Left lung (tissue), 14 donors: ENCODE measurements around the gene RBL2. TPM values are rescaled to one million over a fixed set of nuclear protein-coding genes. Genes with fewer than 3 reads are reported as not detected.
"Not testable (repeated sequence)": the region's sequence is repeated elsewhere in the genome, so short reads cannot be mapped to it uniquely, and the experiment has no call there.

ENCODE experiments used
- ATAC-seq: fragments of 200-7000 bp; cut with Tn5 transposase; one replicate; pipeline ENCODE4 v1.9.1; 2020; ENCODE audit warnings: moderate library complexity
- DNase-seq, 4 donors: peaks; one replicate each; pipeline ENCODE4 v3.0.0-alpha.2; 2013 to 2020
- H3K27ac ChIP-seq, 2 donors: fragments of 200-600 bp; sonication (generic) in 1 of 2; one replicate each; pipeline versions ENCODE4 v1.5.0 to v1.8.0; 2020 to 2021
- H3K27me3 ChIP-seq, 2 donors: fragments of 200-600 bp; sonication (generic) in 1 of 2; one replicate each; pipeline versions ENCODE4 v1.5.0 to v1.8.0; 2020 to 2021
- H3K36me3 ChIP-seq, 2 donors: fragments of 200-600 bp; sonication (generic) in 1 of 2; one replicate each; pipeline versions ENCODE4 v1.5.0 to v1.8.0; 2020 to 2021
- H3K4me1 ChIP-seq, 2 donors: fragments of 200-600 bp; one replicate each; pipeline ENCODE4 v1.8.0; 2021
- H3K4me3 ChIP-seq, 2 donors: fragments of 200-600 bp; sonication (generic) in 1 of 2; one replicate each; pipeline versions ENCODE4 v1.5.0 to v1.8.0; 2020 to 2021; ENCODE audit warnings: mild to moderate bottlenecking in 1 of 2
- H3K9me3 ChIP-seq, 2 donors: fragments of 200-600 bp; sonication (generic) in 1 of 2; one replicate each; pipeline versions ENCODE4 v1.5.0 to v1.8.0; 2020 to 2021
- intact Hi-C, 2 donors: fragments of 100-400 bp; cut with DNase I; formaldehyde crosslinking; loops; one replicate each; pipeline versions ENCODE4 v1.11.2 to v1.14.2; 2022
- long read RNA-seq, 12 donors: library from polyadenylated mRNA in 2 of 12; unstranded in 2 of 12; transcript quantifications; one replicate each; pipeline ENCODE4 v2.0.0 and lab custom pipeline, GENCODE V29; 2019 to 2026
- polyA plus RNA-seq, 6 donors: library from polyadenylated mRNA; unstranded; fragments of 120-200 nt; gene quantifications; one replicate each; pipeline ENCODE4 v1.2.1, GENCODE V29; 2013; ENCODE audit not compliant: insufficient read length in 6 of 6
- total RNA-seq, 2 donors: library from RNA; stranded (reverse); fragmentation: NEBNext Ultra II Directional; extraction: Animal tissue kit (Norgen Biotek cat#: 25700); gene quantifications; one replicate each; pipeline ENCODE4 v1.2.1, GENCODE V29; 2021
- TF ChIP-seq, protein P1 (sequence below), 2 donors: fragments of 200-600 bp; sonication (generic) in 1 of 2; IDR thresholded peaks; one replicate each; pipeline versions ENCODE4 v1.5.0 to v1.8.0; 2021; ENCODE audit warnings: antibody characterized with exemption in 2 of 2
- donor health status: DM: no; HTN: yes; CAD: no.
- donor health status: DM: no; HTN: no; CAD: no.

RBL2 gene, protein sequence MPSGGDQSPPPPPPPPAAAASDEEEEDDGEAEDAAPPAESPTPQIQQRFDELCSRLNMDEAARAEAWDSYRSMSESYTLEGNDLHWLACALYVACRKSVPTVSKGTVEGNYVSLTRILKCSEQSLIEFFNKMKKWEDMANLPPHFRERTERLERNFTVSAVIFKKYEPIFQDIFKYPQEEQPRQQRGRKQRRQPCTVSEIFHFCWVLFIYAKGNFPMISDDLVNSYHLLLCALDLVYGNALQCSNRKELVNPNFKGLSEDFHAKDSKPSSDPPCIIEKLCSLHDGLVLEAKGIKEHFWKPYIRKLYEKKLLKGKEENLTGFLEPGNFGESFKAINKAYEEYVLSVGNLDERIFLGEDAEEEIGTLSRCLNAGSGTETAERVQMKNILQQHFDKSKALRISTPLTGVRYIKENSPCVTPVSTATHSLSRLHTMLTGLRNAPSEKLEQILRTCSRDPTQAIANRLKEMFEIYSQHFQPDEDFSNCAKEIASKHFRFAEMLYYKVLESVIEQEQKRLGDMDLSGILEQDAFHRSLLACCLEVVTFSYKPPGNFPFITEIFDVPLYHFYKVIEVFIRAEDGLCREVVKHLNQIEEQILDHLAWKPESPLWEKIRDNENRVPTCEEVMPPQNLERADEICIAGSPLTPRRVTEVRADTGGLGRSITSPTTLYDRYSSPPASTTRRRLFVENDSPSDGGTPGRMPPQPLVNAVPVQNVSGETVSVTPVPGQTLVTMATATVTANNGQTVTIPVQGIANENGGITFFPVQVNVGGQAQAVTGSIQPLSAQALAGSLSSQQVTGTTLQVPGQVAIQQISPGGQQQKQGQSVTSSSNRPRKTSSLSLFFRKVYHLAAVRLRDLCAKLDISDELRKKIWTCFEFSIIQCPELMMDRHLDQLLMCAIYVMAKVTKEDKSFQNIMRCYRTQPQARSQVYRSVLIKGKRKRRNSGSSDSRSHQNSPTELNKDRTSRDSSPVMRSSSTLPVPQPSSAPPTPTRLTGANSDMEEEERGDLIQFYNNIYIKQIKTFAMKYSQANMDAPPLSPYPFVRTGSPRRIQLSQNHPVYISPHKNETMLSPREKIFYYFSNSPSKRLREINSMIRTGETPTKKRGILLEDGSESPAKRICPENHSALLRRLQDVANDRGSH
- 10 to 100 TPM; 62.1 to 67.3 TPM for total RNA-seq
- 100 to 1,000 TPM in 3 of 6 donors, 10 to 100 TPM in 3; 70.0 to 121 (median 101) TPM for polyA plus RNA-seq
- long read RNA-seq, donor 1, partial matches to known transcripts: 35 of 48 reads
- long read RNA-seq, donor 1, other reads (novel, unspliced or antisense): 10 of 48 reads
- long read RNA-seq, donor 2, full-length matches to known transcripts: 3 of 33 reads
- long read RNA-seq, donor 2, partial matches to known transcripts: 30 of 33 reads
- long read RNA-seq, donor 2, other reads (novel, unspliced or antisense): 0 of 33 reads
- long read RNA-seq, donor 3, full-length matches to known transcripts: 6 of 12 reads
- long read RNA-seq, donor 3, partial matches to known transcripts: 6 of 12 reads
- long read RNA-seq, donor 3, other reads (novel, unspliced or antisense): 0 of 12 reads
- long read RNA-seq, donor 4, partial matches to known transcripts: 7 of 8 reads
- long read RNA-seq, donor 4, other reads (novel, unspliced or antisense): 1 of 8 reads
- long read RNA-seq, donor 5, full-length matches to known transcripts: 5 of 148 reads
- long read RNA-seq, donor 5, partial matches to known transcripts: 137 of 148 reads
- long read RNA-seq, donor 5, other reads (novel, unspliced or antisense): 6 of 148 reads
- long read RNA-seq, donor 6, full-length matches to known transcripts: 6 of 24 reads
- long read RNA-seq, donor 6, partial matches to known transcripts: 13 of 24 reads
- long read RNA-seq, donor 6, other reads (novel, unspliced or antisense): 5 of 24 reads
- long read RNA-seq, donor 7, full-length matches to known transcripts: 1 of 8 reads
- long read RNA-seq, donor 7, partial matches to known transcripts: 7 of 8 reads
- long read RNA-seq, donor 7, other reads (novel, unspliced or antisense): 0 of 8 reads
- long read RNA-seq, donor 8, full-length matches to known transcripts: 8 of 40 reads
- long read RNA-seq, donor 8, partial matches to known transcripts: 32 of 40 reads
- long read RNA-seq, donor 8, other reads (novel, unspliced or antisense): 0 of 40 reads
- long read RNA-seq, donor 9: 0 reads
- long read RNA-seq, donor 10, partial matches to known transcripts: 3 of 4 reads
- long read RNA-seq, donor 10, other reads (novel, unspliced or antisense): 1 of 4 reads
- long read RNA-seq, donor 11: 0 reads
- long read RNA-seq, donor 12, full-length matches to known transcripts: 5 of 35 reads
- long read RNA-seq, donor 12, partial matches to known transcripts: 20 of 35 reads
- long read RNA-seq, donor 12, other reads (novel, unspliced or antisense): 10 of 35 reads

DNA sequence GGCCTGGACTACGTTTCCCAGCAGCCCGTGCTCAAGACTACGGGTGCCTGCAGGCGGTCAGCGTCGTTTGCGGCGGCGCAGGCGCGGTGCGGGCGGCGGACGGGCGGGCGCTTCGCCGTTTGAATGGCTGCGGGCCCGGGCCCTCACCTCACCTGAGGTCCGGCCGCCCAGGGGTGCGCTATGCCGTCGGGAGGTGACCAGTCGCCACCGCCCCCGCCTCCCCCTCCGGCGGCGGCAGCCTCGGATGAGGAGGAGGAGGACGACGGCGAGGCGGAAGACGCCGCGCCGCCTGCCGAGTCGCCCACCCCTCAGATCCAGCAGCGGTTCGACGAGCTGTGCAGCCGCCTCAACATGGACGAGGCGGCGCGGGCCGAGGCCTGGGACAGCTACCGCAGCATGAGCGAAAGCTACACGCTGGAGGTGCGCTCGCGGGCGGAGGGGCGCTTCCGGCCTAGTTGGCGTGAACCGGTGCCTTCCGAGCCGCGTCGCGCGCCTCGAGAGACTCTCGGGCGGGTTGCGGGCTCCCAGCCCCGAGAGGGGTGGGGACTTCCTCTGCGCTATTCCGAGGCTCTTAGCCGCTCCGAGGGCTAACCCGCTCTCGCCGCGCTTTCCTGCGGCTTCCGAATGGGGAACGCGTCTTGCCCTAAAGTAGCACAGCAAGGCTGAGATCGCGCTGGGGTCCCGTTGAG lies at the start of gene RBL2:
Gene RBL2, plus strand, starts transcription at position 95 of the 689 bp plus-strand sequence. Its CDS starts 86 bp downstream, at position 181.
- Histone ChIP-seq H3K9me3 (peaks cover 0 to 6% of the 10 kb centered on the region in 2 donors), H3K27me3 (no peaks in the 10 kb centered on the region), H3K27ac (peak within 1 kb of the TSS; percentile 93 to 99), H3K4me3 (peak within 1 kb of the TSS; percentile 95 to 100), H3K4me1 (peaks cover 7 to 32% of the 10 kb centered on the region in 2 donors), H3K36me3 (no peaks in the 10 kb centered on the region)
- DNase-seq: peak; percentile 77 to 96 (median 90)
- TF ChIP-seq, protein P1, sequence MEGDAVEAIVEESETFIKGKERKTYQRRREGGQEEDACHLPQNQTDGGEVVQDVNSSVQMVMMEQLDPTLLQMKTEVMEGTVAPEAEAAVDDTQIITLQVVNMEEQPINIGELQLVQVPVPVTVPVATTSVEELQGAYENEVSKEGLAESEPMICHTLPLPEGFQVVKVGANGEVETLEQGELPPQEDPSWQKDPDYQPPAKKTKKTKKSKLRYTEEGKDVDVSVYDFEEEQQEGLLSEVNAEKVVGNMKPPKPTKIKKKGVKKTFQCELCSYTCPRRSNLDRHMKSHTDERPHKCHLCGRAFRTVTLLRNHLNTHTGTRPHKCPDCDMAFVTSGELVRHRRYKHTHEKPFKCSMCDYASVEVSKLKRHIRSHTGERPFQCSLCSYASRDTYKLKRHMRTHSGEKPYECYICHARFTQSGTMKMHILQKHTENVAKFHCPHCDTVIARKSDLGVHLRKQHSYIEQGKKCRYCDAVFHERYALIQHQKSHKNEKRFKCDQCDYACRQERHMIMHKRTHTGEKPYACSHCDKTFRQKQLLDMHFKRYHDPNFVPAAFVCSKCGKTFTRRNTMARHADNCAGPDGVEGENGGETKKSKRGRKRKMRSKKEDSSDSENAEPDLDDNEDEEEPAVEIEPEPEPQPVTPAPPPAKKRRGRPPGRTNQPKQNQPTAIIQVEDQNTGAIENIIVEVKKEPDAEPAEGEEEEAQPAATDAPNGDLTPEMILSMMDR (IDR thresholded peaks at IDR 0.05): no peak
- peak; percentile 90 for ATAC-seq
- intact Hi-C loops: no loop called here

DNA sequence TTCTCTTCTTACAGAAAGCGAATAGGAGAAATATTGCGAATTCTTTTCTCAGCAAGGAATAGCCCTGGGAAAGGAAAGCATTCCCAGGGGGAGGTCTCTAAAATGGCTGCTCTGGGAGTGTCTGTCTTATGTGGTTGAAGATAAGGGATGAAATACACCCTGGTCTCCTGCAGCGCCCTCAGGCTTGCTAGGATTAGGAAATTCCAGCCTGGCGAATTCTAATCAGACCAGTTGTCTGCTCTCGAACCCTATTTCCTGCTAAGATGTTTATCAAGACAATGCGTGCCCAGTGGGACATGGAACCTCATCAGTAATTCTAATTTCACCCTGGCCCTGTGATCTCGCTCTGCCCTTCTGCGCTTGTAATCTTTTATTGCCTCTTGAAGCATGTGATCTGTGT lies 49.7 kb upstream of the RBL2 start:
- H3K27me3 ChIP-seq, intact Hi-C loops: not testable (repeated sequence)

DNA sequence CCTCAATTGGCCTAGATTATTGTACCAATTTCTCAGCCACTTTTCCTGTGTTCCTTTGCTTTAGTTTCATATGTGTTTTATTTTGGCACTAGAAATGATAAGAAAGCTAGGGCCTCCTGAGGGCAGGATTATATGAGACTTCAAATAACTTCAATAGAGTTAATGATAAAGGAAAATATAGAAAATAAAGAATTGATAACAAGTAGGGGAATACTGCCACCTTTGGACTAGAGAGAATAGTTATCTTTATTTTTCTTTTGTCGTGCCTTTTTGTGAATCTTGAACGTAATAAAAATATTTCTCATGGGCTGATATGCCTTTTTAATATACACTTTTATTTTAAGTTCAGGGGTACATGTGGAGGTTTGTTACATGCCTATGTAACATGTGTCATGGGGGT lies 29.3 kb upstream of the RBL2 start:
- Histone ChIP-seq H3K4me3 (no peak overlapping the region), H3K36me3 (no peaks in the 10 kb centered on the region), H3K27me3 (no peaks in the 10 kb centered on the region), H3K4me1 (no peaks in the 10 kb centered on the region), H3K9me3 (no peaks in the 10 kb centered on the region), H3K27ac (no peak overlapping the region)
- intact Hi-C loops: no loop called here
- ATAC-seq (no peak), DNase-seq (no peak)
- TF ChIP-seq, protein P1 (IDR thresholded peaks at IDR 0.05): no peak

More for the DNA sequence above, 49.7 kb upstream of the RBL2 start:
- DNase-seq, ATAC-seq, H3K4me3 ChIP-seq, H3K4me1 ChIP-seq, H3K36me3 ChIP-seq, H3K27ac ChIP-seq: not testable (repeated sequence)
- peaks cover 0 to 15% of the 10 kb centered on the region in 2 donors for H3K9me3 ChIP-seq

DNA sequence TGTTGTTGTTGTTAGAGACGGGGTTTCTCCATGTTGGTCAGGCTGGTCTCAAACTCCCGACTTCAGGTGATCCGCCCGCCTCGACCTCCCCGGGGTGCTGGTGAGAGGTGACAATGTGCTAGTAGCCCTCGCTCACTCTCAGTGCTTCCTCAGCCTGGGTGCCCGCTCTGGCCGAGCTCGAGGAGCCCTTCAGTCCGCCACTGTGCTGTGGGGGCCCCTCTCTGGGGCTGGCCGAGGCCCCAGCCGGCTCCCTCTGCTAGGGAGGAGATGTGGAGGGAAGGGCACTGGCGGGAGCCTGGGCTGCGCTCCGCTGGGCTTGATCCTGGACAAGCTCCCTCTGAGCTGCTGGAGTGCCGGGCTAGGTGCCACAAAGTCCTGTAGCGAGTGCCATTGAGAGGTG lies 21.7 kb upstream of the RBL2 start:
- H3K9me3 ChIP-seq: no peaks in the 10 kb centered on the region
- ATAC-seq (no peak), DNase-seq (peak in 1 of 4 donors; percentile 68)
- peaks cover 0 to 3% of the 10 kb centered on the region in 2 donors for H3K4me1 ChIP-seq
- H3K4me3 ChIP-seq: no peak overlapping the region
- no peaks in the 10 kb centered on the region for H3K36me3 ChIP-seq
- intact Hi-C loops: no loop called here
- H3K27ac ChIP-seq: no peak overlapping the region
- TF ChIP-seq, protein P1 (IDR thresholded peaks at IDR 0.05): no peak
- H3K27me3 ChIP-seq: no peaks in the 10 kb centered on the region
